ENCODE results near the gene KLHL17.

Gene KLHL17

DNA sequence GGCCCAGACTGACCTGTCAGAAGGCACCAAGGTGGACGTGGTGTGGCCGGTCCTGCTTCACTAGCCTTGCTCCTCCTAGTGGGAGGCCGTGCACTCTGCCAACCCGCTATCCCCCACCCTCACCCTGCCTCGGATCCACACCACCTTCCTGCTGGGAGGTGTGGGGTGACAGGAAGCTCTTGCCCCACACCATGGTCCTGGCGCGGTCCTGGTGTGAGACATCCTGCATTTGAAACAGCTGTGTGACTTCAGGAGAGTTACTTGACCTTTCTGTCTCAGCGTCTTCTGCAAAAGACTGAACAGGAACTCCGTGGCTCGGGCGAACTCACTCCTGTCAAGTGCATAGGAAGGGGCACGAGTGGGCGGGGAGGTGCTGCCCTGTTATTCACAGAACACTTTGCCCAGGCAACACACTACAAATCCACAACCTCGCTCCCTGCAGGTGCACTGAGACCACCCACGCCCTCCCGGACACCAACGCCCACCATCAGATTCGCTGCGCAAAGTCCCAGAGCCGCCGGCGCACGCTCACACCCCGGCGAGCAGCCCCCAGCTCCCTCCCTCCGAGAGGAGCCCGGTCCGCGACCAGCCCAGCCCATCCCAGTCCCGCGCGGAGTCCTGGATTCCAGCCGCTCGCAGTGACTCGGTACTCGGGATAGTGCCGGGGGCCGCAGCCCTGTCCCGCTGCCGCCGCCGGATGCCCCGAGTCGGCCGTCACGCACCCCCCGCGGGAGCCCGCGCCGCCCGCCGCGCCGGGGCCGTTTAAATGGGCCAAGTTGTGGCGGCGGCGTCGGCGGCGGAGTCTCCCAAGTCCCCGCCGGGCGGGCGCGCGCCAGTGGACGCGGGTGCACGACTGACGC lies 37.0 kb upstream of the KLHL17 start, which contains the start of gene SAMD11:
TSS of gene SAMD11 (plus strand) at position 793 of the 860 bp plus-strand sequence. CDS start 509 bp downstream, outside the sequence.
- DNase-seq, result peak; percentile 71

DNA sequence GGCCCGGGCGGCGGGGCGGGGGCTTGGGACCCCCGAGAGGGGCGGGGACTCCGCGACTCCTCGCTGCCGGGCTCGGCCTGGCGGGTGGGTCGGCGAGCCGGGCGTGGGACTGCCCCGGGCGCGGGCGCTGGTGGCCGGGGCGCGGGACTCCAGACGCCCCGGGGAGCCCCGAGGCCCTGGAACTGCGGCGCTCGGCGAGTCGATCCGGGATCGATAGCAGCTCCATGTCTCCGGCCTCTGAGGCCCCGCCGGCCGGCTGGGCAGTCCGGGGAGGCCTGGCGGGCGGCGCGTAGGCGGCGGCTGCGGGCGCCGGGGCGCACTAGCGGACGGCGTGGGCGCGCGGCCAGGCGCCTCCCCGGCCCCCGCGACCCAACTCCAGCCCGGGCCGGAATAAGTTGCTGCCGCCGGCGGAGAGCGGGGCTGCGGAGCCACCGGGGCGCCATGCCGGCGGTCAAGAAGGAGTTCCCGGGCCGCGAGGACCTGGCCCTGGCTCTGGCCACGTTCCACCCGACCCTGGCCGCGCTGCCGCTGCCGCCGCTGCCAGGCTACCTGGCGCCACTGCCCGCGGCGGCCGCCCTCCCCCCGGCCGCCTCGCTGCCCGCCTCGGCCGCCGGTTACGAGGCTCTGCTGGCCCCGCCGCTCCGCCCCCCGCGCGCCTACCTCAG lies 36.3 kb upstream of the KLHL17 start:
- no peak for DNase-seq

- peak; percentile 44 for DNase-seq
Measured at GRCh38 chr1:924656-925560, 35.5 kb upstream of the KLHL17 start.

DNA sequence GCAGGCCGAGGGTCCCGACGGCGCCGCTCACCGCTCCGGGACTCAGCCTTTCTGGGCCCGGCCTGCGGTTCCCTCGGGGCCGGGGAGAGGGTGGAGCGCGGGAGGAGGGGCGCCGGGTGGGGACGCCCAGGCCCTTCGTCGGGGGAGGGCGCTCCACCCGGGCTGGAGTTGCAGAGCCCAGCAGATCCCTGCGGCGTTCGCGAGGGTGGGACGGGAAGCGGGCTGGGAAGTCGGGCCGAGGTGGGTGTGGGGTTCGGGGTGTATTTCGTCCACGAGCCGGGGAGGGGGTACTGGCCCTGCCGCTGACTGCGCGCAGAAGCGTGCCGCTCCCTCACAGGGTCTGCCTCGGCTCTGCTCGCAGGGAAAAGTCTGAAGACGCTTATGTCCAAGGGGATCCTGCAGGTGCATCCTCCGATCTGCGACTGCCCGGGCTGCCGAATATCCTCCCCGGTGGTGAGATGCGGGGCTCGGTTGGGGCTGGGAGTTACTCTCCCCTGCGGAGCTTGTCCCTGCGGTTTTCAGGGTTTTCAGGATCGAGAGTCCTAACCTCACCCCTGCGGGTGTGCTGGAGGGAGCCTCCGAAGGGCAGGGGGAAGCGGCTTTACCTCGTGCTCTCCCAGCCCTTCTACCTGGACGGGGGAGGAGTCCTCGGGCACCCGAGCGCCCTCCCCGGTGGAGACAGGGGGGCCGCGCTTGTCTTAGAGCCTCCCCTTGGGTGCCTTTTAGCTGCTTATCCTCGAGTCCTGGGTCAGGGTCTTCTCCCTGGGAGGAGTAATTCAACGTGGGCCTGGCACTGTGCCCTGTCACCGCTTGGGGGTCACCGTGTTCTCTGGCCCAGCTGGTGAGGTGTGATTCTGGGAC lies 34.6 kb upstream of the KLHL17 start:
- peak; percentile 49 for DNase-seq

DNA sequence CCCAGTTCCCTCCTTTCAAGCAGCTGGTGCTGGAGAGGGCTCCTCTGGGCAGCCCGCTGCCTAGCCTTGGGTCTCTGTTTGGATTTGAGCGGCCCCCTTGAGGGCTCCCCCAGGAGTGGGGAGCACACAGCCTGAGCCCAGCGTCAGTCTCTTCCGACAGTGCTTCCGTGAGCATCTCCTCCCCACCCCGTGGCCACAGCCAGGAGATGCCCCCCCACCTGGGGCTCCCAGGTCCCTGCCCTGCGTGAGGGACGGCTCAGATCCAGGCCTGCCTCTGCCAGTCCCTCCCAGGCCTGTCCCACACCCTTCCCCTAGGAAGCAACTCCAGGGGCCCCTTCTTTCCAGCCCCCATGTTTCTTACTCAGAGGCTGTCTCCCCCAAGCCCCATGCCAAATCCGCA lies 33.1 kb upstream of the KLHL17 start:
- no peak for DNase-seq

DNA sequence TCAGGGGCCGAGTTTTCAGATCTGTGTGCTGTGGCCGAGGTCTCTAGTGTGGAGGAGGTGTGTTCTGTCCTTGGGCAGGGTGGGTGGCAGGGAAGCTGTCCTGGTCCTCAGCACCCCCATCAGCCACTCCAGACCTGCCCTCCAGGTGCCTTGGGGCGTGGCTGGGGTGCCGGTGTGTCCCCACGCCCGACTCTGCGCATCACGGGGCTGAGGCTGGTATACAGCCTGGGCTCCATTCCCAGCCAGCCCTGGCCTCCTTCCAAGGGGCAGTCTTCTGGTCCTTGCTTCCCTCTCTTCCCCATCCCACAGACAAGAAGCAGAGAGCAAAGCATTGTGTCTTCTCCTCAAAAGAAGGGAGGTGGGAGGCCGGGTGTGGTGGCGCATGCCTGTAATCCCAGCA lies 32.6 kb upstream of the KLHL17 start:
- DNase-seq, result no peak

GRCh38 chr1:928825-929661 lies 31.3 kb upstream of the KLHL17 start:
- DNase-seq, result no peak

DNA sequence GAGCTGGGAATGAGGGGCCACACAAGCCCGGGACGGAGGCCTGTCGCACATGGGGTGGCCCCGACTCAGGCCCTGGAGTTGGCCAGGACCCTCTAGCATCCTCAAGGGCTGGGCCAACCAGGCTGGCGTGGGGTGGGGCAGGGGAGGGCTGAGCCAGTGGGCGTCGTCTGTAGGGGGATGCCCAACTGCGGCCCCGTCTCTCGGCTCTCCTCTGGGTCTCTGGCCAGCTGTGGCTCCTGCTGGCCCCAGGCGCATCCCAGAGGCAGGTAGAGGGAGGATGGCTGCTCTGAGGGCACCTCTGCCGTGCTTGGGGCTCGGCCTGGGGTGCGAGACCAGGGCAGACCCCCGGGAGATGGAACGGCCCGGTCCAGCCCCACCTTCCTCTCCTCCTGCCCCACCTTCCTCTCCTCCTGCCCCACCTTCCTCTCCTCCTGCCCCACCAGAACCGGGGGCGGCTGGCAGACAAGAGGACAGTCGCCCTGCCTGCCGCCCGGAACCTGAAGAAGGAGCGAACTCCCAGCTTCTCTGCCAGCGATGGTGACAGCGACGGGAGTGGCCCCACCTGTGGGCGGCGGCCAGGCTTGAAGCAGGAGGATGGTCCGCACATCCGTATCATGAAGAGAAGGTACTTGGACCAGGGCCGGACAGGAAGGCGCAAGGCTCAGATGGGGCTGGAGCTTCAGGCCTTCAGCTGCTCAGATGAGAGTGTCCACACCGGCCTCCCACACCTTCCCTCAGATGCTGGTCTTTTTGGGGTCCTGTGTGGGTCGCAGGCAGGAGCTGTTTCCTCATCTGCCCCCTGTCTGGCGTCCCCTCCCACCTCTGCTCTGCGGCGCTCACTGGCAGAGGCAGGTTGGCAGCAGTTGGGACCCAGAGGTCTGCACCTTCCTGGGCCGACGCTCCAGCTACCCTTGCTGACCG lies 30.4 kb upstream of the KLHL17 start:
- DNase-seq, result no peak

DNA sequence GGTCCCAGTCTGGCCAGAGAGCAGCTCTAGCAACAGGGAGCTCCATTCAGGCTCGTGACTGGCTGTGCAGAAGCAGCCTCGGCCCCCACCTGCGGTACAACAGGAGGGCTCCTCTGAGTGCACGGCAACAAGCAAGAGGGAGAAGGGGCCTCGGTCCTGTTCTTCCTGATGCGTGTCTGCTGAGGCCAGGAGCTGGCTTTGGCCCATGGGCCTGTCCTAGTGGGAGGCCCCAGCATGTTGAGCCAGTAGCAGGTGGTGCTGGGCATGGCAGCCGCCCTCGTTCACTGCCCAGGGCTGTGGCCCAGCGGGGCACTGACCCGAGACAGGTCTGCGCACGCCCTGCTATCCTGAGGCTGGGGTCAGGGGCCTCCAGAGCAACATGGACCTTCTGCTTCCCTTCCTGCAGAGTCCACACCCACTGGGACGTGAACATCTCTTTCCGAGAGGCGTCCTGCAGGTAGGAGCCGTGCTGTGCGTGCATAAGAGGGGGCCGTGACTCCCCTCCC lies 29.7 kb upstream of the KLHL17 start:
- DNase-seq, result no peak

DNA sequence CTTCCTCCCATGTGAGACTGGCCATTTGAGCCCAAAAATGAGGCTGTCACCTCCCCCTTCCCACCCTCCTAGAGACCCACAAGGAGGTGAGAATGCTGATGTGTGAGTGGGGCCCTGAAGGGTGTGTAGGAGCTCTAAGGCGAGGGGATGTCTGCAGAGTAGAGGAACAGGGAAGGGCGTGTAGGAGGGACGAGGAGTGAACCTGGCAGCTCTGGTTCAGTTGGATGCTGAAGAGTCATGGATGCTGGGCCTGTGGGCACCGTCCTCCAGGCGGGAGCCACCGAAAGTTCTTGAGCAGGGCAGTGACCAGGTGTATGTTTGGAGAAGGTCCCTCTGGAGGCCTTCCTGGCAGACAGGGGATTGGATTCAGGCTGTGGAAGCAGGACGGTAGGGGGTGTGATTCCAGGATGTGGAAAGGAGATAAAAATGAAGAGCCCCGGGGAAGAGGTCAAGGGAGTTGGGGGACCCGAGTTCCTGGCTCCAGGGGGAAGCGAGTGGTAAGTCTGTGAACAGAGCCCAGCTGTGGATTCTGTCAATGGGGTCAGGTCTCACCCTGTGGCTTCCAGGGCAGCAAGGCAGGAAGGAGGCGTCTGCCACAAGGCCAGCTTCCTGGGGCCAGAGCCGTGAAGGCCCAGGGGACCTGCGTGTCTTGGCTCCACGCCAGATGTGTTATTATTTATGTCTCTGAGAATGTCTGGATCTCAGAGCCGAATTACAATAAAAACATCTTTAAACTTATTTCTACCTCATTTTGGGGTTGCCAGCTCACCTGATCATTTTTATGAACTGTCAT lies 28.8 kb upstream of the KLHL17 start:
- DNase-seq, result no peak

DNA sequence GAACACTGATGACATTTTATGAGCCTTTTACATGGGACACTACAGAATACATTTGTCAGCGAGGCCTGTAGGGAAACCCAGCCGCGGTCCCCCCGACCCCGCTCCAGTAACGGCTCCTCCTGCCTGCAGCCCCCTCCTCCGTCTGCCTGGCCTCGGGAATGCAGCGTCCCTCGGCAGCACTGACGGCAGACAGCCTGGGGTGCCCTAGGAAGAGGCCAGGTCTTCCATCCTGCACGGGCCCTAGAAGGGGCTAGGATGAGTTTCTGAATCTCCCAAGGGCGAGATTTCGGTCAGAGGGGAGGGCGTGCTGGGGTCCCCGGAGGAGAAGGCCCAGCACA lies 28.2 kb upstream of the KLHL17 start:
- no peak for DNase-seq

DNA sequence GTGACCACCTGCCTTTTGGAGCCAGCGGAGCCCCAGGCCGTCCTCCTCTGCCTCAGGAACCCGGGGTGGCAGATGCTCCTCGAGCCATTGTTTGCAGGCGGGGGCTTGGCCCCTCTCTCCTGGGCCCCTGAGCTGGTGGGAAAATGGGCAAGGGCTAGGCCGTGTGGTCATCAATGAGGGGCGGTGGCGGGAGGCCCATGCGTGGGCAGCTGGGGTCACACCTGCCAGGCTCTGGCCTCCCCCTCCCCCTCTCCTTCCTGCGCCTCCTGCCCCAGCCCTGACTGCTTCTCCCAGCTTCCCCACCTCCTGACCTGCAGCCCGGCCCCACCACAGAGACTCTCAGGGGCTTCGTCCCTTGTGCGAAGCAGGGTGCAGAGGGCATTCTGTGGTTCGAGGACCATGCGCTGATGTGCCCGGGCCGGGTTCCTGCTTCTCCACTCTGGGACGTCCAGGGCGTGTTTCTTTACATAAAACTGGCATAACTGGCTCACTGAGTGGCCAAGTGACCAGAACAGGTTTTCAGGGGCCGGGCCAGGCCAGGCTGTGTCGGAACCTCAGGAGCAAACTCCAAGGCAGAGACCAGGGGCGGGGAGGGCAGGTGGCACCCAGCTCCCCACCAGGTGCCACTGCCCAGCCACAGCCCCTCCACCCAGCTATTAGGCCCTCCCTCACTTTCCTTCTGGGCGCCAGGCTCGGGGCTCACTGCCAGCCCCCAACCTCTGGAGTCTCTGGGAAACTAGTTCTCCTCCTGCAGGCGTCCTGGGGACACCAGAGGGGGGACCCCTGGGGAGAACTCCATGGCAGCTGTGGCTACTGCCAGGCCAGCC lies 27.4 kb upstream of the KLHL17 start:
- no peak for DNase-seq

- no peak for DNase-seq
Measured at GRCh38 chr1:933603-933940, 26.8 kb upstream of the KLHL17 start.

DNA sequence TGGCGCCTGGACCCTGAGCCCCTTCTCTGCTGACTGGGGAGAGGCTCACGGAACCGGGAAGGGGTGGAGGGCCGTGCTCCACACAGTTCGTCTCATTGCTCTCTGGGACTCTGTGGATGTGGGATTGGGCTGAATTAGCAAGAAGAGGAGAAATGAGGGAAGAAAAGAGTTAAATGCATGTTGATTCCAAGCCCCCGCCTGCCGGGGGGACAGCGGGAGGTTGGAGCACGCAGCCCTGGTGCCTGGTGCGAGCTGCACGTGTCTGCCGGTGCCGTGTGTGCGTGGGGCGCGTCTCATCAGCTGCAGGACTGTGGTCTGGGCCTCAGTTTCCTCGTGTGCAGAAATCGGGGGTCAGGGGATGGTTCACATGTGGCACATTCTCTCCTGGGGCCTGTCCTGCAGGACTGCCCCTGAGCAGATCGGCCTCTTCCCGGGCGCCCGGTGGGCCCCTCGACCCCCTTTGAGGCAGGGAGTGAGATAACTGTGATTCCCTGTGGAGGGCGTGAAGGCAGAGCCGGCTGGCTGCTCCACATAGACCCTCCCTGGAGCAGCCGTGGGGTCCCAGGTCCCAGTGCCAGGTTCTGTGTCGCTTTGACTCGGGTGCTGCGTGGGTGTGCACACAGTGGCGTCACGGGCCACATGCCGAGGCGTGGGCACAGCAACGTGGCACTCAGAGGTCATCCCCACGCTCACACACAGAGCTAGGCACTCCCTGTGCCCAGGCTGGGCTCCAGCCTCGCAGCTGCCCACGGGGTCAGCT lies 25.2 kb upstream of the KLHL17 start:
- DNase-seq, result no peak

DNA sequence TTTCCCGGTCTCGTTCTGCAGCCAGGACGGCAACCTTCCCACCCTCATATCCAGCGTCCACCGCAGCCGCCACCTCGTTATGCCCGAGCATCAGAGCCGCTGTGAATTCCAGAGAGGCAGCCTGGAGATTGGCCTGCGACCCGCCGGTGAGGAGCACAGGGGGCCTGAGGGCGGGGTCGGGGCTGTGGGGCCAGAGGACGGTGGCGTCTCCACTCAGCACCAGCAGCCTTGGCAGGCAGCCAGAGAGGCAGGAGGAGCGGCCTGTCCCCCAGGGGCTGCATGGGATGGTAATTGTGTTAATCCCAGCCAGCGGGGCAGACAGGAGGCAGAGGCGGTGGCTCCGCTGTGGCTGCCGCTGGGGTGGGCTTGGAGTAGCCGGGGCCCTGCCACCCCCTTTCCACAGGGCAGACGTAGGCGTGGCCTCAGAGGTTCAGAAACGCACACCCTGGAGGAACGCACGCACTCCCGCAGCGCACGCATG lies 24.6 kb upstream of the KLHL17 start:
- DNase-seq, result no peak

- no peak for DNase-seq
Measured at GRCh38 chr1:936348-937264, 23.8 kb upstream of the KLHL17 start.

Data from NCI-H226 (cell line).